Tongue (tissue), 2 donors: ENCODE measurements around the gene PTPN5. TPM values are rescaled to one million over a fixed set of nuclear protein-coding genes. Genes with fewer than 3 reads are reported as not detected.
"Not testable (repeated sequence)": the region's sequence is repeated elsewhere in the genome, so short reads cannot be mapped to it uniquely, and the experiment has no call there.

Experiments used
- DNase-seq: peaks from one replicate; pipeline ENCODE4 v3.0.0-alpha.2; 2015
- total RNA-seq: library from RNA; depleted of rRNA; stranded (reverse); fragments of >200 nt; gene quantifications from one replicate; pipeline ENCODE4 v1.2.3, GENCODE V29; 2014

PTPN5 gene
- total RNA-seq, 1 donor from 2014 or later, result 0.62 TPM

DNA sequence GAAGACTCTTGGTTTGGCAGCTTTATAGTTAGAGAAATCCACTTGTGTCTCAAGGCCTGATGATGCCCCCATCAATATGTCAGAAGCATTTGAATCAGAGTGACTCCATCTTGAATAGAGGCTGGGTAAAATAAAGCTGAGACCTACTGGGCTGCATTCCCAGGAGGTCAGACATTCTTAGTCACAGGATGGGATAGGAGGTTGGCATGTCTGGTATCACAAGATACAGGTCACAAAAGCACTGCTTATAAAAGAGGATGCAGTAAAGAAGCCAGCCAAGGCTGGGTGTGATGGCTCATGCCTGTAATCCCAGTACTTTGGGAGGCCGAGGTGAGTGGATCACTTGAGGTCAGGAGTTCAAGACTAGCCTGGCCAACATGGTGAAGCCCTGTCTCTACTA is 109.6 kb downstream of the PTPN5 start:
- not testable (repeated sequence) for DNase-seq

Other genes starting within 250 kb of the PTPN5 start
- gene UEVLD, start 203.1 kb downstream of the PTPN5 start, total RNA-seq, result 26.5 TPM
- not detected for gene MISFA, start 192.0 kb downstream of the PTPN5 start, total RNA-seq
- 26.6 TPM for gene SPTY2D1, start 157.5 kb downstream of the PTPN5 start, total RNA-seq
- gene TMEM86A, start 93.0 kb downstream of the PTPN5 start, total RNA-seq, result 1.0 TPM
- 6.2 TPM for gene IGSF22, start 65.6 kb downstream of the PTPN5 start, total RNA-seq
- not detected for gene MRGPRX1, start 147.6 kb upstream of the PTPN5 start, total RNA-seq